GM12892 (cell line): Measurements from ENCODE around the gene DLG3.

Source experiments
- DNase-seq: peaks from one replicate; pipeline ENCODE4 v3.0.0; 2011; ENCODE audit not compliant: insufficient read length
- FAIRE-seq: peaks from 2 replicates; lab custom pipeline; 2011; peaks lifted over from hg19 to GRCh38; lab: Jason Lieb, UNC
- POLR2A ChIP-seq: IDR thresholded peaks from 2 replicates; pipeline ENCODE4 v1.6.1; 2011; ENCODE audit warnings: low read depth, low read length, control low read depth
- POLR2AphosphoS5 ChIP-seq: IDR thresholded peaks from 2 replicates; pipeline ENCODE4 v1.6.1; 2011; ENCODE audit warnings: low read depth, low read length, control low read depth
- TAF1 ChIP-seq: IDR thresholded peaks from 2 replicates; pipeline ENCODE4 v1.6.1; 2011; ENCODE audit warnings: low read depth, mild to moderate bottlenecking, control low read depth, low read length, borderline replicate concordance

Gene DLG3

GRCh38 chrX:70439016-70439415, 5.6 kb upstream of the DLG3 start:
- DNase-seq (no peak), FAIRE-seq (no peak)
- no peak for TF ChIP-seq POLR2A
- no peak for TF ChIP-seq TAF1
- no peak for TF ChIP-seq POLR2AphosphoS5

GRCh38 chrX:70442224-70442623, 2.4 kb upstream of the DLG3 start:
- no peak for DNase-seq
- FAIRE-seq, result no peak
- TF ChIP-seq TAF1 (no peak), POLR2A (no peak), POLR2AphosphoS5 (no peak)

GRCh38 chrX:70444946-70445656, 466 bp downstream of the DLG3 start:
- FAIRE-seq, result no peak
- DNase-seq, result no peak
- TF ChIP-seq TAF1 (no peak), POLR2A (no peak), POLR2AphosphoS5 (no peak)

- no peak for TF ChIP-seq POLR2AphosphoS5
- no peak for DNase-seq
- FAIRE-seq, result peak; percentile 24
Observed at GRCh38 chrX:70445951-70446350, 1.3 kb downstream of the DLG3 start.

GRCh38 chrX:70446380-70447350, 2.0 kb downstream of the DLG3 start:
- TF ChIP-seq POLR2A, result no peak
- TF ChIP-seq POLR2AphosphoS5, result no peak
- no peak for TF ChIP-seq TAF1
- FAIRE-seq, result no peak
- DNase-seq, result no peak

- TF ChIP-seq TAF1 (no peak), POLR2A (no peak), POLR2AphosphoS5 (no peak)
Observed at GRCh38 chrX:70449457-70449966, 4.9 kb downstream of the DLG3 start.

GRCh38 chrX:70452143-70452733, 7.6 kb downstream of the DLG3 start:
- no peak for TF ChIP-seq POLR2A
- TF ChIP-seq POLR2AphosphoS5, result no peak
- no peak for TF ChIP-seq TAF1
- no peak for FAIRE-seq
- no peak for DNase-seq

More at GRCh38 chrX:70449457-70449966, 4.9 kb downstream of the DLG3 start:
- FAIRE-seq (no peak), DNase-seq (no peak)

GRCh38 chrX:70453024-70453618, 8.5 kb downstream of the DLG3 start:
- FAIRE-seq (no peak), DNase-seq (no peak)
- TF ChIP-seq TAF1 (no peak), POLR2AphosphoS5 (no peak), POLR2A (no peak)

GRCh38 chrX:70454441-70455365, 10.1 kb downstream of the DLG3 start:
- FAIRE-seq (peak; percentile 40), DNase-seq (peak; percentile 52)
- no peak for TF ChIP-seq POLR2A
- no peak for TF ChIP-seq POLR2AphosphoS5
- no peak for TF ChIP-seq TAF1

- FAIRE-seq, result no peak
Observed at GRCh38 chrX:70455366-70456202, 10.9 kb downstream of the DLG3 start.

More at GRCh38 chrX:70455366-70456202, 10.9 kb downstream of the DLG3 start:
- TF ChIP-seq TAF1 (no peak), POLR2A (no peak), POLR2AphosphoS5 (no peak)
- no peak for DNase-seq
